Measurements from ENCODE around the gene UGT1A9. TPM values are rescaled to one million over a fixed set of nuclear protein-coding genes. Genes with fewer than 3 reads are reported as not detected.

UGT1A9 gene
- total RNA-seq, 2 donors from 2014 or later: 2.0 to 2.3 TPM

GRCh38 chr2:233800208-233800607, 128.5 kb downstream of the UGT1A9 start:
- Histone ChIP-seq H3K9ac (ENCODE audit: low read depth in 2 of 2, low read length in 2 of 2) (no peak overlapping the region), H3K36me3 (no peaks in the 10 kb centered on the region), H3K4me3 (no peak overlapping the region), H3K27ac (no peak overlapping the region), H3K27me3 (no peaks in the 10 kb centered on the region), H3K4me1 (no peaks in the 10 kb centered on the region), H3K9me3 (no peaks in the 10 kb centered on the region)
- TF ChIP-seq CTCF (IDR thresholded peaks at IDR 0.05): no peak
- intact Hi-C loops (cut with DNase I): no loop called here
- DNase-seq: no peak

- DNase-seq: no peak
- H3K9me3 ChIP-seq: no peaks in the 10 kb centered on the region
- H3K4me3 ChIP-seq: no peak overlapping the region
- no peaks in the 10 kb centered on the region for H3K27me3 ChIP-seq
- H3K9ac ChIP-seq (ENCODE audit: low read depth in 2 of 2, low read length in 2 of 2): no peak overlapping the region
- no peak overlapping the region for H3K27ac ChIP-seq
- no peaks in the 10 kb centered on the region for H3K36me3 ChIP-seq
- intact Hi-C loops (cut with DNase I): no loop called here
- no peaks in the 10 kb centered on the region for H3K4me1 ChIP-seq
- no peak for TF ChIP-seq CTCF (IDR thresholded peaks at IDR 0.05)
These were observed 129.8 kb downstream of the UGT1A9 start for GRCh38 chr2:233801357-233802131.

- no peaks in the 10 kb centered on the region for H3K4me1 ChIP-seq
- no peaks in the 10 kb centered on the region for H3K27me3 ChIP-seq
- H3K36me3 ChIP-seq: no peaks in the 10 kb centered on the region
- no peak for TF ChIP-seq CTCF (IDR thresholded peaks at IDR 0.05)
- H3K4me3 ChIP-seq: no peak overlapping the region
- DNase-seq: peak; percentile 12
- no peak overlapping the region for H3K9ac ChIP-seq (ENCODE audit: low read depth in 2 of 2, low read length in 2 of 2)
- H3K27ac ChIP-seq: no peak overlapping the region
- intact Hi-C loops (cut with DNase I): no loop called here
- no peaks in the 10 kb centered on the region for H3K9me3 ChIP-seq
These were observed 130.6 kb downstream of the UGT1A9 start for GRCh38 chr2:233802132-233802815.

GRCh38 chr2:233803292-233803911, 131.7 kb downstream of the UGT1A9 start:
- no peak for TF ChIP-seq CTCF (IDR thresholded peaks at IDR 0.05)
- Histone ChIP-seq H3K4me3 (no peak overlapping the region), H3K4me1 (no peaks in the 10 kb centered on the region), H3K27me3 (no peaks in the 10 kb centered on the region), H3K27ac (no peak overlapping the region), H3K9ac (ENCODE audit: low read depth in 2 of 2, low read length in 2 of 2) (no peak overlapping the region), H3K36me3 (no peaks in the 10 kb centered on the region), H3K9me3 (no peaks in the 10 kb centered on the region)
- peak; percentile 6 for DNase-seq
- intact Hi-C loops (cut with DNase I): no loop called here

GRCh38 chr2:233803994-233804393, 132.3 kb downstream of the UGT1A9 start:
- Histone ChIP-seq H3K4me1 (no peaks in the 10 kb centered on the region), H3K36me3 (no peaks in the 10 kb centered on the region), H3K9ac (ENCODE audit: low read depth in 2 of 2, low read length in 2 of 2) (no peak overlapping the region), H3K9me3 (no peaks in the 10 kb centered on the region), H3K27ac (no peak overlapping the region), H3K27me3 (no peaks in the 10 kb centered on the region), H3K4me3 (no peak overlapping the region)
- peak; percentile 5 for DNase-seq
- intact Hi-C loops (cut with DNase I): no loop called here
- no peak for TF ChIP-seq CTCF (IDR thresholded peaks at IDR 0.05)

Measured in colonic mucosa (tissue), 4 donors.